DMS53 treated with DMSO at 0.1 percent for 48 hours (cell line): Measurements from ENCODE around the gene INF2.
"Not testable (repeated sequence)": the region's sequence is repeated elsewhere in the genome, so short reads cannot be mapped to it uniquely, and the experiment has no call there.

ENCODE experiments used
- DNase-seq: peaks from one replicate; lab custom pipeline; 2025; ENCODE audit not compliant: unreplicated experiment; lab: John Stamatoyannopoulos, UW

The INF2 gene

GRCh38 chr14:104747876-104748275, 58.5 kb downstream of the INF2 start:
- no peak for DNase-seq

- DNase-seq, result no peak
These were observed 59.8 kb downstream of the INF2 start for GRCh38 chr14:104749111-104749649.

- no peak for DNase-seq
These were observed 60.8 kb downstream of the INF2 start for GRCh38 chr14:104750056-104750752.

GRCh38 chr14:104750753-104751057, 61.3 kb downstream of the INF2 start:
- DNase-seq, result not testable (repeated sequence)

GRCh38 chr14:104751539-104752422, 62.4 kb downstream of the INF2 start:
- DNase-seq, result no peak

- DNase-seq, result no peak
These were observed 63.0 kb downstream of the INF2 start for GRCh38 chr14:104752423-104752734.

GRCh38 chr14:104752735-104753527, 63.5 kb downstream of the INF2 start, which contains the start of gene SIVA1:
Gene SIVA1 (plus strand): TSS chr14:104753147. CDS start chr14:104753202, 55 bp downstream.
- peak; percentile 94 for DNase-seq

GRCh38 chr14:104753528-104754212, 64.3 kb downstream of the INF2 start:
- DNase-seq, result no peak

- no peak for DNase-seq
These were observed 64.9 kb downstream of the INF2 start for GRCh38 chr14:104754213-104754851.

- DNase-seq, result no peak
These were observed 66.2 kb downstream of the INF2 start for GRCh38 chr14:104755621-104756020.

- no peak for DNase-seq
These were observed 67.2 kb downstream of the INF2 start for GRCh38 chr14:104756477-104757237.

GRCh38 chr14:104757238-104757585, 67.8 kb downstream of the INF2 start:
- DNase-seq, result no peak

- DNase-seq, result no peak
These were observed 68.4 kb downstream of the INF2 start for GRCh38 chr14:104757681-104758392.

GRCh38 chr14:104758981-104759969, 69.9 kb downstream of the INF2 start:
- no peak for DNase-seq

GRCh38 chr14:104765517-104765916, 76.1 kb downstream of the INF2 start:
- no peak for DNase-seq

- DNase-seq, result no peak
These were observed 76.9 kb downstream of the INF2 start for GRCh38 chr14:104766256-104766862.

GRCh38 chr14:104766863-104767633, 77.6 kb downstream of the INF2 start:
- DNase-seq, result no peak
